ENCODE results near the gene GPM6B.
"Not testable (repeated sequence)": the region's sequence is repeated elsewhere in the genome, so short reads cannot be mapped to it uniquely, and the experiment has no call there.

Gene GPM6B

DNA sequence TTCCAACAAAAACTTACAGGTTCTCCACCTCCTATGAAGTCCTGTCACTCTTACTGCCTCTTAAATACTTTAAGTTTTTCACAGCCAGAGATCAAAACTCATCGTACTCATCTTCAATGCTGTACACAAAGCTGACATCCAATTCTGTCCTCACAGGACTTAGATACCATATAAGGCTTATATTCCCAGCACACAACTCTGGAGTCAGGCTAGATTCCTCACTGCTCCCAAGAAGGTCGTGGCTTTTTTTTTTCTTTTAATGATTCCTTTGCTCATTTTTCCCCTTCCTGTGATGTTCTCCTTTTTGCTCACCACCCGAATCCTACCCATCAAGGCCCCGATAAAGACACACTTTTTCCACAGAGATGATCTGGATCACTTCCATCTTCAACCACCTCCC lies 83.4 kb downstream of the GPM6B start:
- peak overlapping the region; percentile 85 for H3K4me3 ChIP-seq (ENCODE audit: low read depth, low read length)
- TF ChIP-seq, protein P1, sequence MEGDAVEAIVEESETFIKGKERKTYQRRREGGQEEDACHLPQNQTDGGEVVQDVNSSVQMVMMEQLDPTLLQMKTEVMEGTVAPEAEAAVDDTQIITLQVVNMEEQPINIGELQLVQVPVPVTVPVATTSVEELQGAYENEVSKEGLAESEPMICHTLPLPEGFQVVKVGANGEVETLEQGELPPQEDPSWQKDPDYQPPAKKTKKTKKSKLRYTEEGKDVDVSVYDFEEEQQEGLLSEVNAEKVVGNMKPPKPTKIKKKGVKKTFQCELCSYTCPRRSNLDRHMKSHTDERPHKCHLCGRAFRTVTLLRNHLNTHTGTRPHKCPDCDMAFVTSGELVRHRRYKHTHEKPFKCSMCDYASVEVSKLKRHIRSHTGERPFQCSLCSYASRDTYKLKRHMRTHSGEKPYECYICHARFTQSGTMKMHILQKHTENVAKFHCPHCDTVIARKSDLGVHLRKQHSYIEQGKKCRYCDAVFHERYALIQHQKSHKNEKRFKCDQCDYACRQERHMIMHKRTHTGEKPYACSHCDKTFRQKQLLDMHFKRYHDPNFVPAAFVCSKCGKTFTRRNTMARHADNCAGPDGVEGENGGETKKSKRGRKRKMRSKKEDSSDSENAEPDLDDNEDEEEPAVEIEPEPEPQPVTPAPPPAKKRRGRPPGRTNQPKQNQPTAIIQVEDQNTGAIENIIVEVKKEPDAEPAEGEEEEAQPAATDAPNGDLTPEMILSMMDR (IDR thresholded peaks at IDR 0.05; ENCODE audit: low read depth, low read length), result no peak

- H3K4me3 ChIP-seq (ENCODE audit: low read depth, low read length), result no peak overlapping the region
Observed at GRCh38 chrX:13732246-13733067, 84.4 kb downstream of the GPM6B start.

DNA sequence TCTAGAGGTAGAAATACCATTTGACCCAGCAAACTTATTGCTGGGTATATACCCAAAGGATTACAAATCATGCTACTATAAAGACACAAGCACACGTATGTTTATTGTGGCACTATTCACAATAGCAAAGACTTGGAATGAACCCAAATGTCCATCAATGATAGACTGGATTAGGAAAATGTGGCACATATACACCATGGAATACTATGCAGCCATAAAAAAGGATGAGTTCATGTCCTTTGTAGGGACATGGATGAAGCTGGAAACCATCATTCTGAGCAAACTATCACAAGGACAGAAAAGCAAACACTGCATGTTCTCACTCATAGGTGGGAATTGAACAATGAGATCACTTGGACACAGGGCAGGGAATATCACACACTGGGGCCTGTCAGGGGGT lies 86.4 kb downstream of the GPM6B start:
- not testable (repeated sequence) for H3K4me3 ChIP-seq (ENCODE audit: low read depth, low read length)

More at GRCh38 chrX:13732246-13733067, 84.4 kb downstream of the GPM6B start:
- TF ChIP-seq, protein P1 (IDR thresholded peaks at IDR 0.05; ENCODE audit: low read depth, low read length), result no peak

DNA sequence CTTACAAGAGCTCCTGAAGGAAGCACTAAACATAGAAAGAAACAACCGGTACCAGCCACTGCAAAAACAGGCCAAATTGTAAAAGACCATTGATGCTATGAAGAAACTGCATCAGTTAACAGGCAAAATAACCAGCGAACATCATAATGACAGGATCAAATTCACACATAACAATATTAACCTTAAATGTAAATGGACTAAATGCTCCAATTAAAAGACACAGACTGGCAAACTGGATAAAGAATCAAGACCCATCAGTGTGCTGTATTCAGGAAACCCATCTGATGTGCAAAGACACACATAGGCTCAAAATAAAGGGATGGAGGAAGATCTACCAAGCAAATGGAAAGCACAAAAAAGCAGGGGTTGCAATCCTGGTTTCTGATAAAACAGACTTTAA lies 90.3 kb downstream of the GPM6B start:
- not testable (repeated sequence) for H3K4me3 ChIP-seq (ENCODE audit: low read depth, low read length)

GRCh38 chrX:13724878-13725277 lies 92.0 kb downstream of the GPM6B start:
- H3K4me3 ChIP-seq (ENCODE audit: low read depth, low read length), result not testable (repeated sequence)

GRCh38 chrX:13721819-13722519 lies 94.9 kb downstream of the GPM6B start:
- H3K4me3 ChIP-seq (ENCODE audit: low read depth, low read length), result peak overlapping the region; percentile 44
- TF ChIP-seq, protein P1 (IDR thresholded peaks at IDR 0.05; ENCODE audit: low read depth, low read length), result no peak

- H3K4me3 ChIP-seq (ENCODE audit: low read depth, low read length), result no peak overlapping the region; the same call in 1 of the 2 replicates
- TF ChIP-seq, protein P1 (IDR thresholded peaks at IDR 0.05; ENCODE audit: low read depth, low read length), result no peak
Observed at GRCh38 chrX:13721371-13721770, 95.5 kb downstream of the GPM6B start.
